K562 (cell line): ENCODE results near the gene KLK15. TPM values are rescaled to one million over a fixed set of nuclear protein-coding genes. Genes with fewer than 3 reads are reported as not detected.

Source experiments
- CBFA2T2 ChIP-seq: fragments of 450-650 bp; conservative IDR thresholded peaks from 2 replicates; pipeline ENCODE4 v1.6.1; 2017; ENCODE audit warnings: mild to moderate bottlenecking
- CBX8 ChIP-seq: fragments of 200-600 bp; sonication (generic); IDR thresholded peaks from 2 replicates; pipeline ENCODE4 v1.6.1; 2012; ENCODE audit warnings: borderline replicate concordance, mixed run types, low read depth, mild to moderate bottlenecking, moderate library complexity, mixed read lengths, low read length, control low read depth, inconsistent platforms; ENCODE audit not compliant: poor library complexity, severe bottlenecking; ENCODE audit errors: extremely low read depth
- CHD2 ChIP-seq: IDR thresholded peaks from 2 replicates; pipeline ENCODE4 v1.6.1; 2011; ENCODE audit warnings: low read depth, low read length
- ELF1 ChIP-seq: fragments of 200-800 bp; sonication (Bioruptor generic); IDR thresholded peaks from 2 replicates; pipeline ENCODE4 v1.6.1; 2016; ENCODE audit warnings: missing genetic modification characterization, missing compliant biosample characterization
- FIP1L1 ChIP-seq: fragments of 200-400 bp; formaldehyde crosslinking; IDR thresholded peaks from 2 replicates; pipeline ENCODE4 v1.6.1; 2018; ENCODE audit warnings: mild to moderate bottlenecking, low read depth, low read length; ENCODE audit not compliant: poor library complexity, severe bottlenecking
- HEY1 ChIP-seq: fragments of 250-450 bp; sonication (Bioruptor Pico); IDR thresholded peaks from 2 replicates; pipeline ENCODE4 v1.5.0; 2020; ENCODE audit warnings: mild to moderate bottlenecking, moderate library complexity, borderline replicate concordance
- HSF4 ChIP-seq: fragments of 250-450 bp; sonication (Bioruptor Pico); IDR thresholded peaks from 2 replicates; pipeline ENCODE4 v2.1.2; 2022; ENCODE audit warnings: mild to moderate bottlenecking, moderate library complexity, borderline replicate concordance
- MAFK ChIP-seq: IDR thresholded peaks from 2 replicates; pipeline ENCODE4 v1.6.1; 2011; ENCODE audit warnings: low read length, improper control_type of control experiment
- NFRKB ChIP-seq: fragments of 450-650 bp; IDR thresholded peaks from 2 replicates; pipeline ENCODE4 v1.6.1; 2016; ENCODE audit warnings: low read depth
- PTBP1 ChIP-seq: fragments of 200-400 bp; formaldehyde crosslinking; IDR thresholded peaks from 2 replicates; pipeline ENCODE4 v1.6.1; 2017; ENCODE audit warnings: low read depth, low read length
- SMARCA4 ChIP-seq: fragments of 450-650 bp; IDR thresholded peaks from 2 replicates; pipeline ENCODE4 v1.6.1; 2016
- XRCC4 ChIP-seq: IDR thresholded peaks from one replicate; pipeline ENCODE4 v1.6.1; 2011; ENCODE audit not compliant: insufficient read depth, insufficient read length; ENCODE audit errors: extremely low read depth
- ZKSCAN8 ChIP-seq: fragments of 200-800 bp; sonication (Bioruptor generic); IDR thresholded peaks from 2 replicates; pipeline ENCODE4 v1.6.1; 2016; ENCODE audit warnings: missing genetic modification characterization, missing compliant biosample characterization
- ZNF445 ChIP-seq: fragments of 250-450 bp; sonication (Bioruptor Pico); IDR thresholded peaks from 2 replicates; pipeline ENCODE4 v1.4.0; 2020; ENCODE audit warnings: low read depth, mild to moderate bottlenecking, moderate library complexity
- ZNF695 ChIP-seq: fragments of 450-650 bp; formaldehyde crosslinking; IDR thresholded peaks from 2 replicates; pipeline ENCODE4 v1.4.0; 2020; ENCODE audit warnings: mild to moderate bottlenecking, moderate library complexity
- polyA plus RNA-seq, 8 experiments: library from polyadenylated mRNA; depleted of rRNA in 4 of 8; stranded (reverse) in 5 of 8; unstranded in 3 of 8; fragments of >200 nt; fragmentation: Nextera tagmentation in 2 of 8; fragmentation: Illumina TruSeq in 1 of 8; extraction: Ambion mirVana in 2 of 8; extraction: Trizol in 1 of 8; gene quantifications; 2 replicates each; pipeline versions ENCODE4 v1.2.1 to v1.2.3, GENCODE V29; 2011 to 2014; ENCODE audit warnings: inconsistent platforms in 1 of 8, missing spikeins in 1 of 8
- total RNA-seq, 7 experiments: library from RNA; depleted of rRNA in 6 of 7; stranded (reverse); fragments of >200 nt in 6 of 7; fragmentation: Illumina TruSeq in 2 of 7; extraction: Trizol in 2 of 7; gene quantifications; 2 replicates each; pipeline versions ENCODE4 v1.2.1 to v1.2.3, GENCODE V29; 2011 to 2021; ENCODE audit warnings: low replicate concordance in 1 of 7
- TF ChIP-seq, protein P1 (sequence below): fragments of 250-450 bp; sonication (Bioruptor Pico); IDR thresholded peaks from 2 replicates; pipeline ENCODE4 v1.8.0; 2022; ENCODE audit warnings: moderate library complexity, mild to moderate bottlenecking, inconsistent platforms
- TF ChIP-seq, protein P2 (sequence below): fragments of 450-650 bp; formaldehyde crosslinking; IDR thresholded peaks from 2 replicates; pipeline ENCODE4 v1.4.0; 2020; ENCODE audit warnings: mild to moderate bottlenecking, moderate library complexity
- TF ChIP-seq, protein P3 (sequence below): fragments of 450-650 bp; IDR thresholded peaks from 2 replicates; pipeline ENCODE4 v1.6.1; 2018; ENCODE audit not compliant: partially characterized antibody
- TF ChIP-seq, protein P4 (sequence below): fragments of 450-650 bp; IDR thresholded peaks from 2 replicates; pipeline ENCODE4 v1.6.1; 2017; ENCODE audit warnings: antibody characterized with exemption

KLK15 gene
- total and polyA plus RNA-seq, 9 of the 15 experiments (the other 6 are each of a cell fraction or from before 2014, with no cell fraction given) = not detected

DNA sequence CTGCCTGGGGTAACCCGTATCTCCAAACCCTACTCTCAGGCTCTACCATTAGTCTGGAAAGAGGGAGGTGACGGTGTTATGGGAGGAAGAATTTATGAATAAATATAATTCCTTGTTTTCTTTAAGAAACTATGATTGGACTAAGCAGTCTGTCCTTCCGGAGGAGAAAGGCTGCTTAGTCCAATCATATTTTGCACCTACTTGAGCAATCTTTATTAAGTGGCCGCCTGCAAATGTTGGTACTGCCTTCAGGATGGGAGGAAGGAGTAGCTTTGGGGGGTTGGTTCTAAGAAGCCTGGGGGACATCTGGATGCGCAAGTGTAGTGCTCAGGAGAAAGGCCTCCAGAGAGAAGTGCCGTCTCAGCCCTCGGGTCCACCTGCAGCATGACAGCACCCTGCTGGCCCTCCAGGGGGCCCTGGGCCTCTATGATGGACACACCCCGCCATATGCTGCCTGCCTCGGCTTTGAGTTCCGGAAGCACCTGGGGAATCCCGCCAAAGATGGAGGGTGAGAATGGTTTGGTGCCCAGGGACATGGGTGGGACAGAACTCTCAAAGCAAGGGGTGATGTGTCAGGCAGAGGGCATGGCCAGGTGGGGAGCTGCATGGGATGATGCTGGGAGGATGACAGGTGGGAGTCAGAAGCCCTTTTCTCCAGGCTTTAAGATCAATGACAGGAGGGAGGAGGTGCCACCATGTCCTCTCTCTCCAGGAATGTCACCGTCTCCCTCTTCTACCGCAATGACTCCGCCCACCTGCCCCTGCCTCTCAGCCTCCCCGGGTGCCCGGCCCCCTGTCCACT lies 39.1 kb downstream of the KLK15 start (continued):
- TF ChIP-seq, protein P1, sequence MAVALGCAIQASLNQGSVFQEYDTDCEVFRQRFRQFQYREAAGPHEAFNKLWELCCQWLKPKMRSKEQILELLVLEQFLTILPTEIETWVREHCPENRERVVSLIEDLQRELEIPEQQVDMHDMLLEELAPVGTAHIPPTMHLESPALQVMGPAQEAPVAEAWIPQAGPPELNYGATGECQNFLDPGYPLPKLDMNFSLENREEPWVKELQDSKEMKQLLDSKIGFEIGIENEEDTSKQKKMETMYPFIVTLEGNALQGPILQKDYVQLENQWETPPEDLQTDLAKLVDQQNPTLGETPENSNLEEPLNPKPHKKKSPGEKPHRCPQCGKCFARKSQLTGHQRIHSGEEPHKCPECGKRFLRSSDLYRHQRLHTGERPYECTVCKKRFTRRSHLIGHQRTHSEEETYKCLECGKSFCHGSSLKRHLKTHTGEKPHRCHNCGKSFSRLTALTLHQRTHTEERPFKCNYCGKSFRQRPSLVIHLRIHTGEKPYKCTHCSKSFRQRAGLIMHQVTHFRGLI = no peak
- TF ChIP-seq MAFK (no peak), CBFA2T2 (no peak; the same call in 1 of the 2 replicates), HEY1 (CRISPR knock-in tag) (0 out of 2 replicates have a peak, but pooled peaks have one; percentile 11), NFRKB (no peak), ZNF695 (CRISPR knock-in tag) (no peak), HSF4 (CRISPR knock-in tag) (no peak), XRCC4 (no peak), ZNF445 (CRISPR knock-in tag) (no peak), CBX8 (no peak), ELF1 (tag) (peak; percentile 59), ZKSCAN8 (no peak), SMARCA4 (no peak), FIP1L1 (no peak), CHD2 (peak; percentile 51), PTBP1 (peak; percentile 6)
- TF ChIP-seq, protein P2, sequence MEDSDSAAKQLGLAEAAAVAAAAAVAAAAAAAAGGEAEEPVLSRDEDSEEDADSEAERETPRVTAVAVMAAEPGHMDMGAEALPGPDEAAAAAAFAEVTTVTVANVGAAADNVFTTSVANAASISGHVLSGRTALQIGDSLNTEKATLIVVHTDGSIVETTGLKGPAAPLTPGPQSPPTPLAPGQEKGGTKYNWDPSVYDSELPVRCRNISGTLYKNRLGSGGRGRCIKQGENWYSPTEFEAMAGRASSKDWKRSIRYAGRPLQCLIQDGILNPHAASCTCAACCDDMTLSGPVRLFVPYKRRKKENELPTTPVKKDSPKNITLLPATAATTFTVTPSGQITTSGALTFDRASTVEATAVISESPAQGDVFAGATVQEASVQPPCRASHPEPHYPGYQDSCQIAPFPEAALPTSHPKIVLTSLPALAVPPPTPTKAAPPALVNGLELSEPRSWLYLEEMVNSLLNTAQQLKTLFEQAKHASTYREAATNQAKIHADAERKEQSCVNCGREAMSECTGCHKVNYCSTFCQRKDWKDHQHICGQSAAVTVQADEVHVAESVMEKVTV (CRISPR knock-in tag) = peak; percentile 27; the same call in 1 of the 2 replicates
- TF ChIP-seq, protein P3, sequence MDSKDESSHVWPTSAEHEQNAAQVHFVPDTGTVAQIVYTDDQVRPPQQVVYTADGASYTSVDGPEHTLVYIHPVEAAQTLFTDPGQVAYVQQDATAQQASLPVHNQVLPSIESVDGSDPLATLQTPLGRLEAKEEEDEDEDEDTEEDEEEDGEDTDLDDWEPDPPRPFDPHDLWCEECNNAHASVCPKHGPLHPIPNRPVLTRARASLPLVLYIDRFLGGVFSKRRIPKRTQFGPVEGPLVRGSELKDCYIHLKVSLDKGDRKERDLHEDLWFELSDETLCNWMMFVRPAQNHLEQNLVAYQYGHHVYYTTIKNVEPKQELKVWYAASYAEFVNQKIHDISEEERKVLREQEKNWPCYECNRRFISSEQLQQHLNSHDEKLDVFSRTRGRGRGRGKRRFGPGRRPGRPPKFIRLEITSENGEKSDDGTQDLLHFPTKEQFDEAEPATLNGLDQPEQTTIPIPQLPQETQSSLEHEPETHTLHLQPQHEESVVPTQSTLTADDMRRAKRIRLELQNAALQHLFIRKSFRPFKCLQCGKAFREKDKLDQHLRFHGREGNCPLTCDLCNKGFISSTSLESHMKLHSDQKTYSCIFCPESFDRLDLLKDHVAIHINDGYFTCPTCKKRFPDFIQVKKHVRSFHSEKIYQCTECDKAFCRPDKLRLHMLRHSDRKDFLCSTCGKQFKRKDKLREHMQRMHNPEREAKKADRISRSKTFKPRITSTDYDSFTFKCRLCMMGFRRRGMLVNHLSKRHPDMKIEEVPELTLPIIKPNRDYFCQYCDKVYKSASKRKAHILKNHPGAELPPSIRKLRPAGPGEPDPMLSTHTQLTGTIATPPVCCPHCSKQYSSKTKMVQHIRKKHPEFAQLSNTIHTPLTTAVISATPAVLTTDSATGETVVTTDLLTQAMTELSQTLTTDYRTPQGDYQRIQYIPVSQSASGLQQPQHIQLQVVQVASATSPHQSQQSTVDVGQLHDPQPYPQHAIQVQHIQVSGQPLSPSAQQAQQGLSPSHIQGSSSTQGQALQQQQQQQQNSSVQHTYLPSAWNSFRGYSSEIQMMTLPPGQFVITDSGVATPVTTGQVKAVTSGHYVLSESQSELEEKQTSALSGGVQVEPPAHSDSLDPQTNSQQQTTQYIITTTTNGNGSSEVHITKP = peak; percentile 81
- TF ChIP-seq, protein P4, sequence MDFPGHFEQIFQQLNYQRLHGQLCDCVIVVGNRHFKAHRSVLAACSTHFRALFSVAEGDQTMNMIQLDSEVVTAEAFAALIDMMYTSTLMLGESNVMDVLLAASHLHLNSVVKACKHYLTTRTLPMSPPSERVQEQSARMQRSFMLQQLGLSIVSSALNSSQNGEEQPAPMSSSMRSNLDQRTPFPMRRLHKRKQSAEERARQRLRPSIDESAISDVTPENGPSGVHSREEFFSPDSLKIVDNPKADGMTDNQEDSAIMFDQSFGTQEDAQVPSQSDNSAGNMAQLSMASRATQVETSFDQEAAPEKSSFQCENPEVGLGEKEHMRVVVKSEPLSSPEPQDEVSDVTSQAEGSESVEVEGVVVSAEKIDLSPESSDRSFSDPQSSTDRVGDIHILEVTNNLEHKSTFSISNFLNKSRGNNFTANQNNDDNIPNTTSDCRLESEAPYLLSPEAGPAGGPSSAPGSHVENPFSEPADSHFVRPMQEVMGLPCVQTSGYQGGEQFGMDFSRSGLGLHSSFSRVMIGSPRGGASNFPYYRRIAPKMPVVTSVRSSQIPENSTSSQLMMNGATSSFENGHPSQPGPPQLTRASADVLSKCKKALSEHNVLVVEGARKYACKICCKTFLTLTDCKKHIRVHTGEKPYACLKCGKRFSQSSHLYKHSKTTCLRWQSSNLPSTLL = no peak
